Esophagus squamous epithelium (tissue), 4 donors: Measurements from ENCODE around the gene INPP5D.

Source experiments
- CTCF ChIP-seq, 6 experiments: fragments of 450-650 bp in 4 of 6; fragments of 200-600 bp in 2 of 6; sonication (generic) in 2 of 6; IDR thresholded peaks; one replicate each; pipeline ENCODE4 v1.5.1; 2016 to 2019; ENCODE audit warnings: antibody characterized with exemption in 6 of 6, mild to moderate bottlenecking in 4 of 6, moderate library complexity in 4 of 6
- POLR2A ChIP-seq, 4 donors: fragments of 450-650 bp; IDR thresholded peaks; one replicate each; pipeline ENCODE4 v1.6.1; 2017; ENCODE audit warnings: antibody characterized with exemption in 4 of 4, mild to moderate bottlenecking in 4 of 4, moderate library complexity in 3 of 4

- no peak for TF ChIP-seq CTCF (IDR thresholded peaks at IDR 0.05)
- no peak for TF ChIP-seq POLR2A (IDR thresholded peaks at IDR 0.05)
These were observed 180.8 kb downstream of the INPP5D start for GRCh38 chr2:233240897-233241296.
